ENCODE results near the gene ENOX1.

DNA sequence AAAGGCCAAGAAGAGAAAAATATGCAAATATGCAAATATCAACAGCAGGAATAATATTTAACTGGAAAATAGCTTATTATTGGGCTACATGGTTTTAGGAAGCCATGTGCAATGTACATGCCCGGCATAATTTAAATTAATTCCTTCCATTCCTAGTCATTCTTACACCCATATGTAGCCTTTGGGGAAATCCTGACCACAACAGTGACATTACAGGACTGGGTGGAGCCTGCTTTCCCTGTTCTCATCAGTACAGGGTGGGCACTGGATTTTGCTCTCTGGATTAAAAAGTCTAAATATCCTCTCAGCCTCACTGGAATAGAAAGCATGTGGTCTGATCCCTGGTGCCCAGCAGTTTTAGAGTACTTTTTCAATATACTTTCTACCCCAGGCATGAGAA is 565.2 kb downstream of the ENOX1 start:
- TF ChIP-seq CTCF (IDR thresholded peaks at IDR 0.05) = no peak
- TF ChIP-seq ZFX (IDR thresholded peaks at IDR 0.05; ENCODE audit: borderline replicate concordance) = no peak
